GM20000 (cell line): ENCODE measurements around the gene KIAA0319L.
A peak's percentile ranks its signal among the peaks of the same experiment; 100 is the strongest.

Experiments used
- DNase-seq: peaks from one replicate; pipeline ENCODE4 v3.0.0; 2012; ENCODE audit warnings: low spot score
- TF ChIP-seq, protein P1 (sequence below): IDR thresholded peaks from 2 replicates; pipeline ENCODE4 v1.5.1; 2012; ENCODE audit warnings: mild to moderate bottlenecking, control low read depth; ENCODE audit errors: extremely low read depth, missing control alignments

Gene KIAA0319L

DNA sequence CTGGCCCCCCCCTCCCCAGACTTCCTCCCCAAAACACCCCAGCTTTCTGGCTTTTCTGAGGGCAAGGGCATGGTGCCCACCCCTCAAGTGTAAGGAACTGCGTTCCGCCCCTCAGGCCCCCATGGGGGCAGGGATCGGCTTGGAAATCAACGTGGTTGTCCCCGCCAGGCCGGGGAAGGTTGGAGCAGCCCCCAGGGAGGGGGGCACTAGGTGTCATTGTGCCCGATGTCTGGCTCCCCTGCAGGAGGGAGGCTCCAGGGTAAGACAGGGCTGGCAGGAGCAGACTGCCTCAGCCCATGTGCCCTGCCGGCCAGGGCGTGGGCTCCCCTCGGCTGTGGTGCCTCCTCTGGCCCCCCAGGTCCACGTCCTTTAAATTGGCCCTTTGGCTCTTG is 8.5 kb upstream of the KIAA0319L start:
- TF ChIP-seq, protein P1, sequence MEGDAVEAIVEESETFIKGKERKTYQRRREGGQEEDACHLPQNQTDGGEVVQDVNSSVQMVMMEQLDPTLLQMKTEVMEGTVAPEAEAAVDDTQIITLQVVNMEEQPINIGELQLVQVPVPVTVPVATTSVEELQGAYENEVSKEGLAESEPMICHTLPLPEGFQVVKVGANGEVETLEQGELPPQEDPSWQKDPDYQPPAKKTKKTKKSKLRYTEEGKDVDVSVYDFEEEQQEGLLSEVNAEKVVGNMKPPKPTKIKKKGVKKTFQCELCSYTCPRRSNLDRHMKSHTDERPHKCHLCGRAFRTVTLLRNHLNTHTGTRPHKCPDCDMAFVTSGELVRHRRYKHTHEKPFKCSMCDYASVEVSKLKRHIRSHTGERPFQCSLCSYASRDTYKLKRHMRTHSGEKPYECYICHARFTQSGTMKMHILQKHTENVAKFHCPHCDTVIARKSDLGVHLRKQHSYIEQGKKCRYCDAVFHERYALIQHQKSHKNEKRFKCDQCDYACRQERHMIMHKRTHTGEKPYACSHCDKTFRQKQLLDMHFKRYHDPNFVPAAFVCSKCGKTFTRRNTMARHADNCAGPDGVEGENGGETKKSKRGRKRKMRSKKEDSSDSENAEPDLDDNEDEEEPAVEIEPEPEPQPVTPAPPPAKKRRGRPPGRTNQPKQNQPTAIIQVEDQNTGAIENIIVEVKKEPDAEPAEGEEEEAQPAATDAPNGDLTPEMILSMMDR, result no peak
- DNase-seq, result no peak

DNA sequence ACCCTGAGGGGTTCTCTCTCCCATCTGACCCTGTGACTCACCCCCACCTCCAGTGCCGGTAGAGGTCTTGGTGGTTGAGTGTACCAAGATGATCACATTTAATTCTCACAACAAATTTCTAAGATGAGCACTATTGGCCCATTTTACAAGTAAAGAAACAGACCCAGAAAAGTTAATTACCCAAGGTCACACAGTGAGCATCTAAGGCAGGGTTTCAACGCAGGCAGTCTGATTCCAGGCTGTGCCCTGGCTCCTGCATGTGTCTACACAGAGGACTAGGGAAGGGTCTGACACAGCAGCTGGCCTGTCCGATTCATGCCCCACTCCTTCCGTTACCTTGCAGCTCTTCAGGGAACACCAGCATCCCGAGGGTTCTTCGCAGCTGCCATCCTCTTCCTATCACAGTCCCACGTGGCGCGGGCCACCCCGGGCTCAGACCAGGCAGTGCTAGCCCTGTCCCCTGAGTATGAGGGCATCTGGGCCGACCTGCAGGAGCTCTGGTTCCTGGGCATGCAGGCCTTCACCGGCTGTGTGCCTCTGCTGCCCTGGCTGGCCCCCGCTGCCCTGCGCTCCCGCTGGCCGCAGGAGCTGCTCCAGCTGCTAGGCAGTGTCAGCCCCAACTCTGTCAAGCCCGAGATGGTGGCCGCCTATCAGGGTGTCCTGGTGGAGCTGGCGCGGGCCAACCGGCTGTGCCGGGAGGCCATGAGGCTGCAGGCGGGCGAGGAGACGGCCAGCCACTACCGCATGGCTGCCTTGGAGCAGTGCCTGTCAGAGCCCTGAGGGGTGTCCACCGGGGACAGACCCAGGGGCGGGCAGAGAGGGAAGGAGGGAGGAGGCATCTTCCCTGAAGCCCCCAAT is 7.9 kb upstream of the KIAA0319L start:
- DNase-seq, result no peak
- TF ChIP-seq, protein P1, result no peak

DNA sequence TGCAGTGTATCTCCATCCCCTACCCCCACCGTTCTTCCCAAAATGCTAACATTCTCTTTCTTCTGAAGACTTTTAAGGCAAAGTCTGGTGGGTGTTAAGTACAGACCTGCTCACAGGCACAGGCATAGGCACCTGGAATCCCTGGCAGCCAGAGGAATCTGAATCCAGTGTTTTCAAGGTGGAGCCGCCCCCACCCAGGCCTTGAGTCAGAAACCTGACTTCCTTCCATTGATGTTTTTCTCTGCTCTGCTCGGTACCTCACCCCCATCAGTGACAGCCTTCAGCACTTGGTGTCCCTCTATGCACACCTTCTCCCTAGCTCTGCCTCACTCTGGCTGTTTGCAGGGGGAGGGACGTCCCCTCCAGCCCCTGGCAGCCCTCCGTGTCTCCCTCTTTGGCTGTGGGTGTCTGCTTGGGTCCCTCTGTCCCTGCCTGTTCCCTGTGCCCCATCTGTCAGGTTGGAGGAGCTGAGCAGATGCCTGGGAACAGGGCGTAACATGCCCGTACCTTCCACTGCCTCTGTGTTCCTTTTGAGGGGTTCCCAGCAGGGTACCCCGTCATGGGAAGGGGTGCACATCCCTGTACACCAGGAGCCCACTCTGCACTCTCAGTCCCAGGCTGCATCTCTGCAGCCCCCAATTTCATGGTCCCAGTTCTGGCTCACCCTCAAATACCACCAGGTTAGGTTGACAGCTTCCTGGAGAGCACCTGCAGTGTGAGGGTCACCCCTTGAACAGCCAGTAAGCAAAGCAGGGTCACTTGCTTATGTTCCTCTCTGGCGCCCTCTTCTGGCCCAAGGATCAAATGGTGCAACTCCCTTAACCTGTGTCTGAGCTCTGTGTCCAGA is 7.1 kb upstream of the KIAA0319L start:
- TF ChIP-seq, protein P1, result peak; percentile 77
- DNase-seq, result peak; percentile 90

DNA sequence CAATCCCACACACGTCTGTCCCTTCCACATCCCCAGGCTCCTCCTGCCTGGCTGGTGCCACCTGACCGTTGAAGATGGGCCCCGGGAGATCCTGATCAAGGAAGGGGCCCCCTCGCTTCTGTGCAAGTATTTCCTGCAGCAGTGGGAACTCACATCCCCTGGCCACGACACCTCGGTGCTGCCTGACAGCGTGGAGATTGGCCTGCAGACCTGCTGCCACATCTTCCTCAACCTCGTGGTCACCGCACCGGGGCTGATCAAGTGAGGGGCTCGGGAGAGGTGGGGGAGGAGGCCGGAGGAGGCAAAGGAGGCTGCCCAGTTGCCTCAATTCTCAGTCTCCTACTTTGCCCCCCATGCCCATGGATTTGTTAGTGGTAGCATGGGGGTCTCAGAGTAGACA is 6.0 kb upstream of the KIAA0319L start:
- TF ChIP-seq, protein P1, result no peak
- DNase-seq, result no peak

DNA sequence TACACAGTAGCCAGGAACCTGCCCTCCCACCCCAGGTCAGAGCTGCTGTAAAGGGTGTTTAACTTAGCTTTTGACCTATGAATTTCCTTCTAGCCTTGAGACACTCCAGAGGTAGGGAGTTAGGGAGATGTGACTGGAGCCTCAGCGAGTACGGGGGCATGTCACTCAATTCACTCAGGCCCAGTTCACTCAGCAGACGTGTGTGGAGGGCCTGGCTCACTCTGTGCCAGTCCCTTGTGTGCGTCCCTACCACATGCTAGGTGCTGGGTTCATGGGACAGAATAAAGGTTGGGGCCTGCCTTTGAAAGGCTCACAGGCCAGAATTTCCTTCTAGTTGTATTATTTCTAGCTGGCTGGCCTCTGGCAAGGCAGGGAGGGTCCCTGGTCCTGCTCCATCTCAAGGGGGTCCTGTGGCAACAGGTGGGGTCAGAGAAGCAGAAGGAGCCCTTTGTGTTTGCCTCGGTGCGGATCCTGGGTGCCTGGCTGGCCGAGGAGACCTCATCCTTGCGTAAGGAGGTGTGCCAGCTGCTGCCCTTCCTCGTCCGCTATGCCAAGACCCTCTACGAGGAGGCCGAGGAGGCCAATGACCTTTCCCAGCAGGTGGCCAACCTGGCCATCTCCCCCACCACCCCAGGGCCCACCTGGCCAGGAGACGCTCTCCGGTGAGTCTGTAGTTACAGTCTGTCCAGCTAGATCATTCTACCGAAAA is 4.9 kb upstream of the KIAA0319L start:
- DNase-seq, result no peak
- TF ChIP-seq, protein P1, result no peak

DNA sequence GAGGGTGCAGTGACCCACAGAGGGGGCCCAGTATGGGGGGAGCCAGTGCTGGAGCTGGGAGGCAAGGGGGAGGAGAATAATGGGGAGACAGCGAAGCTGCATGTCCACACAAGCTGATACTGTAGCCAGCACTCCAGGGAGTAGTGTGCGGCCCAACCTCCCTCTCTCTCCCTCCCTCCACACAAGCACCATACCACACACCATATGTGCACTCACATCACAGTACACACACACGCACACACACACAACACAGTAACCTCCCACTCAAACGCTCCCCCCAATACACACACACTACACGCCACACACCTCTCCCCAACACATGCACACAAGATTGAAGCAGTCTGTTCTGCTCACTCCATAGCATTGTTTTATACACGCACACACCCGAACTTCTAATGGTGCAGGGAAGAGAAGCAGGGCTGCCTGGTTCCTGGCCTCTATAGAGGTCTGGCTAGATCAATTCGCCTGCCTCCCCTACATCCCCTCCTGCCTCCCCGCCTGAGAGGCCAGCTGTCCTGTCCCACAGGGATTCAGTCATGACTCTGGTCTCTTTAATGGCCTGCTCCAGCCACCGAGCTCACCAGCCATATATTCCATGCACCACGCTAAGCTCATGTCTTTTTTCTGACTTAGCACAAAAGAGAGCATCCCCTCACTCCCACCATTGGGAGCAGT is 4.2 kb upstream of the KIAA0319L start:
- no peak for DNase-seq
- TF ChIP-seq, protein P1, result no peak
